RCC 7860 (cell line): Measurements from ENCODE around the gene EML5.
A peak's percentile ranks its signal among the peaks of the same experiment; 100 is the strongest.
"Not testable (repeated sequence)": the region's sequence is repeated elsewhere in the genome, so short reads cannot be mapped to it uniquely, and the experiment has no call there.

Source experiments
- DNase-seq: peaks from one replicate; pipeline ENCODE4 v3.0.0-alpha.2; 2015; ENCODE audit warnings: low spot score
- FAIRE-seq: peaks from 2 replicates; lab custom pipeline; 2012; peaks lifted over from hg19 to GRCh38; lab: Jason Lieb, UNC

Gene EML5

GRCh38 chr14:88792473-88793258, at the start of gene EML5:
Gene EML5, minus strand, starts transcription at chr14:88792953. Its CDS starts 450 bp downstream, at chr14:88792503.
- DNase-seq (peak; percentile 7), FAIRE-seq (no peak)

GRCh38 chr14:88842414-88842813, 49.7 kb upstream of the EML5 start:
- FAIRE-seq (no peak), DNase-seq (no peak)

DNA sequence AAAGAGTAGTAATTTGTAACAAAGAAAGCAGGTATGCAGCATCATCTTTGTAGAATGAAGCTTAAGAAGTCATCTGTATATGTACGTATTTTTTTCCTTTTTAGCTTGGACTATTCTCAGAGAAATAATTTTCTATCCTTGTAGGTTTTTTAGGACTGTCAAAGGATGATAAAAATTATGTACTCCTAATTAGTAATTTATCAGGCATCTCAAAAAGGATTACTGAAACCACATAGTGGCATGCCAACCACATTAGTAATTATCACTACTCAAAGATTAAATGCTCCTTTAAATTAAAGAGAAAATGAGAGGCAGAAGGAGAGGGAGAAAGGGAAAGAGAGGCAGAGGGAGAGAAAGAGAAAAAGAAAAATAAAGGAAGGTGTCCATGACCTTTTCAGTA, 49.0 kb upstream of the EML5 start:
- FAIRE-seq (no peak), DNase-seq (no peak)

- FAIRE-seq (no peak), DNase-seq (no peak)
These were observed 48.2 kb upstream of the EML5 start for GRCh38 chr14:88840926-88841325.

- FAIRE-seq (no peak), DNase-seq (no peak)
These were observed 45.3 kb upstream of the EML5 start for GRCh38 chr14:88838015-88838414.

DNA sequence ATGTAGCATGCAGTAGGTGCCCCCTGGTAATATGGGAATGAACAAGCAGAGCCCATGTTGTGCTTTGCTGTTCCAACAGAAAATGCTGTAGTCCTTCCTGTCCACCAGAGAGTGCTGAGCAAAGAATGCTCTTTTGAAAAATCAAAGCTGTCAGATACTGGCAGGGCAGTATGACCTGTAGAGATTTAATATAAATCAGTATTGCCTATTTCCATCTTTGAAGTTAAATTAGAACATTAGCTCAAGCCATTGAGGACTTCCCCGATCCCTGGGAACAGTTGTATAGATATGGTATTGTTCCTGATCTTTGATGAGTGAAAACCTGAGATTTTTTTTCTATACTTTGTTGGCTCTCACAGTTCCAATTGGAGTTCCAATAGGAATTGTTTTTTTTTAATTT, 44.7 kb upstream of the EML5 start:
- FAIRE-seq (no peak), DNase-seq (no peak)

DNA sequence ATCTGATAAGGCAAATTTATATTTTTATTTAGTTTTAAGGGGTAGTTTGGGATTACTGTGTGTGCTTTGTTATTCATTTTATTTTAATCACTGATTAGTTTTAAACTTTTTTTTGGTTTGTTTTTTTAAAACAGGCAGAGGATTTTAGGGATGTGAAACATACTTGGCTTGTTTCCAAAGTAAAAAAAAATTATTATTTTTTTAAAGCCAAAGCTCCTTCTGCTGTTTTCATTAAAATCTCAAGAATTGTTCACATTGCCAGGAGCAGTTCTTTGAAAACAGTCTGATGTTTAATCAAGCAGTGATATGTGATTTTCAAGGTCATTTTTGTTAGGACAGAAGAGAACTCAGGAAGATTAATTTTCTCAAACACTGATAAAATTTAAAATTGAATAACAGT, 42.9 kb upstream of the EML5 start:
- peak; percentile 14 for FAIRE-seq
- no peak for DNase-seq

DNA sequence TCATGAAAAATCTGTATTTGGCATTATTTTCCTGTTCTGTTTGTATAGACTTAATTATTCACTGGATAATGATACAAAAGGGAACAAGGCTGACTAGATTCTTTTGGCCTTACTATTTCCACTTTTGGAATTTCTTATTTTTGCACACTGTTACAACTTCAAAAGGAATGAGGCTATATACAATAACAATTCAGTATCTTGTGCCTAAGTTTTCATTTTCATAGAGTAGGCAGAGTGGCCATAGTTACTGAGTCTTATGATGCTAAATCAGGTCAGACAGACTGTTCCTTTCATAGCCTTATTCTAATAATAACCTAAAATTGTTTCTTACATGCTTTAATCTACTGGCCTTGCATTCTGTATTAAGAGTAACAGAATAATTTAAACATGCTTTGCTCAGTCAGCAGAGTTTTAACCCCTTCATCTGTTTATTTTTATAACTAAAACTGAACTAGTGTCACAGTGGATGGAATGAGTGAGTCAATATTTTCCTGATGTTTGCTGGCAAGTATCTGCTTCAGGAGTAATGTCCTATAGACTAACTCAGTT, 42.2 kb upstream of the EML5 start:
- no peak for DNase-seq
- no peak for FAIRE-seq

DNA sequence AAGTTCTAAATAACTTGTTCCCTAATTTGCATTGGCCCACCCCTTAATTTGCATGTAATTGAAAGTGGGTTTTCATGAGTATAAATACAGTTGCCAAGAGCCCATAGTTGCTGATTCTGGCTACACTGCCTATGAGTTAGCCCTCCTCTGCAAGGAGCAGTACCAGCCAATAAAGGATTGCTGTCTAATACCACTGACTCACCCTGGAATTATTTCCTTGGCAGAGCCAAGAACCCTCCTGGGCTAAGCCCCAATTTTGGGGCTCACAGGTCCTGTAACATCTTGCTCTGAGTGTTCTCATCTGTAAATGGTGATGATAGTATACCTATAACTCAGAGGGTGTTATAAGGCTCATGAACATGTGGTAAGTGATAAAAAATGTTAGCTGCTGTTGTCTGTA, 38.5 kb upstream of the EML5 start:
- FAIRE-seq: no peak

GRCh38 chr14:88829685-88830302, 37.0 kb upstream of the EML5 start:
- DNase-seq (no peak), FAIRE-seq (no peak)

More for the DNA sequence above, 38.5 kb upstream of the EML5 start:
- DNase-seq: peak; percentile 3

DNA sequence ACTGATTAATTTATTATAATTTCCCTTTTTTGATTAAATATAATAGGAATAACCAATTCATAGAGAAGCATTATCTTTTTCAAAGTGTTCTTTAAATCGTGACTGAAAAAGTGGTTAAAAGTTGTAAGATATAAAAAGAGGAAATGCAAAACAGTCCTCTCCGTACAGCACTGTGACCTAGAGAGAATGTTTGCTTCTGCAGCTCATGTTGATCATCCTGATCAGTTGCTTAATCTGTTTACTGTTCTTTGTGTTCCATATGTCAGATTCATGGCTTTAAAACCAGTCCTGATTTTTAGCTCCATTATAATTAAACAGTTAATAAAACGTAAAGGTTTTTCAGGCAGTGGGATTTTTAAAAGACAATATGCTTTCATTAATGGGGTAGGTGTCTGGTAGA, 36.4 kb upstream of the EML5 start:
- FAIRE-seq (no peak), DNase-seq (no peak)

DNA sequence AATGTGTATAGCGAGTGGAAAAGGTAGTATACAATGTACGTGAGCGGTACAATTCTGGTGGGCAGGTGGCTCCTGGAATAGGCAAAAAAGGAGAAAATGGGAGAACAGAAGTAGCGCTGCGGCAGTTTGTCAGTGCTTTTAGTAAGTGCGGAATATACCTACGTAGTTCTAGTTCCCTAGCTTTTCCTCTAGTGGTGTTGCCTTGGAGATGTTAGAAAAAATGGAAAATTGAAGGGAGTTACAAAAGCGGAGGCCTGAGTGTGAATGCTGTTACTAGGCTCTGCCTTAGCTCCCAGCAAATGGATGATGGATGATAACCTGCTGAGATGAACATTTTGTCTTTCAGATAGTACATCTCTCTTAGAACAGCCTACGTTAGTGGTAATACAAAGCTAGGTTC, 32.8 kb upstream of the EML5 start:
- DNase-seq: no peak
- no peak for FAIRE-seq

- no peak for DNase-seq
- FAIRE-seq: no peak
These were observed 32.3 kb upstream of the EML5 start for GRCh38 chr14:88825078-88825458.

DNA sequence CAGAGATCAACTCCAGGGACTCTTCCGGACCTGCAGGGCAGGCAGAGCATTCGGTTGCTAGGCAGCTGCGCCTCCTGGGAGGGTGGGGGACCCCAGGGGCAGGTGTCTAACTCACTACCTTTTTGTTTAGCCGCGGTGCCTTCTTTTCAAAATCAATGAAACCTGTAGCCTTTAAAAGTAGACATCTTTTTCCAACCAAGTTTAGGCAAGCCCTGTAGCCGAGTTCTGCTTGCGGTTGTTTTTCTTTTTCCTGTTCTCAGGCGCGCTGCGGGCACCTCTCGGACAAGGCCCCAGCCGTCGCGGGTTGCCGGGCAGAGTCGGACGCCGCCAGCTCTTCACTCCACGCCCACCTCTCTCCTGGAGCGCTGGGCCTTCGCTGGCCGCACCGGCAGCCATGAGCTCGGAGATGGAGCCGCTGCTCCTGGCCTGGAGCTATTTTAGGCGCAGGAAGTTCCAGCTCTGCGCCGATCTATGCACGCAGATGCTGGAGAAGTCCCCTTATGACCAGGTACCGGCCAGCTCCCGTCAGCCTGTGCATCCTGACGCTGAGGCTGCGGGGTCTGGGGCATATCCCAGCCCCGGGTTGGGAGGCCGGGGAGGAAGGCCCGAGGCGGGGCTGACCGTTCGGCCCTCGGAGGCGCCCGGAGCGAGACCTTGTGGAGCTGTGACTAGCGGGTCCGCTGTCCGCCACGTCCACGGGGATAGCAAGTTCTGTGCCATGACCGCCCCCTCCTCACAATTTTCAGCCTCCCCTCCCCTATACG, 31.7 kb upstream of the EML5 start, which contains the start of gene TTC8:
TTC8 (plus strand) TSS at position 338 of the 764 bp plus-strand sequence; CDS start at position 395, 57 bp downstream.
- FAIRE-seq (peak; percentile 18), DNase-seq (peak; percentile 57)

DNA sequence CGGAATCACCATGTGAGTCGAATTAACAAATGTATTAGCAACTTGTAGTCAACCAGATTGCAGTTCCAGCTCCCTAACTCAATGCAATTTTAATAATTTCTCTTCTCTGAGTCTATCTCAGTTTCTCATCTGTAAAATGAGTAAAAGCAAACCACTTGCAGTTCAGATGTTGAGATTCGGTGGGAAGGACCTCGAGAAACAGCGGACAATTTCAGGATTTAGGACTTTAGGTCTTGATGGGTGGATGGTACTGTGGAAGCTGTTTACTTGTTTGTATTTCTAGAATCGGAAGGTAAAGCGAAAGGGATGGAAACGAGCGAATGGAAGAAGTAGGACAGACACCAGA, 31.2 kb upstream of the EML5 start:
- DNase-seq: no peak

GRCh38 chr14:88821888-88822287, 29.1 kb upstream of the EML5 start:
- FAIRE-seq (no peak), DNase-seq (no peak)

More for the DNA sequence above, 31.2 kb upstream of the EML5 start:
- no peak for FAIRE-seq

- no peak for FAIRE-seq
- DNase-seq: no peak
These were observed 28.6 kb upstream of the EML5 start for GRCh38 chr14:88821378-88821777.

GRCh38 chr14:88819674-88820073, 26.9 kb upstream of the EML5 start:
- not testable (repeated sequence) for FAIRE-seq

DNA sequence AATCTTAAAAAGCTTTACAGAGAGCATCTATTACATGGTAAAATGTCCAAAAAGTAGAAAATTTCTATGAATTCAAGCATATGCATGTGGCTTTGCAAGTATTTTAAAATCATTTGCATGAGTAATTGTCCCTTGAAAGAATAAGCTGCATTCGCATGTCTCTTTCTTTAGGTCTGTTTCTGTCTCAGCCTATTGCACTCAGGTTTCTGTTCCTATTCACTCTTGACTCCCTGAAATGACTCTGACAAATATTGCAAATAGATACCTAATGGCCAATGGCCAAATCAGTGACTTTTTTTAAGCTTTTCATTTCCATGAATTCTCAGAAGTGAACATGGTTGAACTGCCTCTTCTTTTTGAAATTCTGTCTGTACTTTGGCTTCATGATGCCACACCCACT, 25.3 kb upstream of the EML5 start:
- DNase-seq: no peak
- FAIRE-seq: no peak

More at GRCh38 chr14:88819674-88820073, 26.9 kb upstream of the EML5 start:
- DNase-seq: not testable (repeated sequence)

DNA sequence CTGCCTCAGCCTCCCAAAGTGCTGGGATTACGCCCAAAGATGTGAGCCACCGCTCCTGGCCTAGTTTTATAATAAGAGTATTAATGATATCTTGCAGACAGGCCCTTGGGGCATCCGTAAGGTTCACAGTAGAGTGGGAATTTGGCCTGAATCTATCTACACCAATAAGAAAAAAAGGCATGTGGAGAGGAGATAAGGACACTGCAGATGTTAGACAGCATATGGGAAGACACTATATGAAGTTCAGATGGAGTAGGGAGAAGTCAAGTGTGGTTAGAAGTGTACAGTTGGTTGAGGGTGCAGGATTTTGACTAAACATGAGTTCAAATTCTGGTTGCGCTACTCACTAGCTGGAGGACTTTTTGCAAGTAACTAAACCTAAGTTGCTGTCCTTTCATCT, 23.2 kb upstream of the EML5 start:
- FAIRE-seq (no peak), DNase-seq (no peak)

DNA sequence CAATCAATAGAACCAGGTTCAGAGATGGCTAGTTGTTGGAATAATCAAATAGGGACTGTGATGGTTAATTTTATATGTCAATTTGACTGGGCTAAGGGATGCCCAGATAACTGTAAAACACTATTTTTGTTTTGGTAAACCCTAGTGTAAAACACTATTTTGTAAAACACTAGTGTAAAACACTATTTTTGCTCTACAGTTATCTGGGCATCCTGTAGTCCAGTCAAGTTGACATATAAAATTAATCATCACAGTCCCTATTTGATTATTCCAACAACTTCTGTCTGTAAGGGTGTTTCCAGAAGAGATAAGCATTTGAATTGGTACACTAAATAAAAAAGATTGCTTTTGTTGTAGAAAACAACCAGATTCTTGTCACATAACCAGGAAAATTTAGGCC, 15.6 kb upstream of the EML5 start:
- FAIRE-seq (no peak), DNase-seq (no peak)
